Breast epithelium (tissue), 3 donors: ENCODE results near the gene CEP126.

Source experiments
- POLR2AphosphoS5 ChIP-seq, 3 donors: sonication (generic); formaldehyde crosslinking; IDR thresholded peaks; one replicate each; pipeline ENCODE4 v1.6.1; 2017; ENCODE audit warnings: antibody characterized with exemption in 3 of 3
- TF ChIP-seq, protein P1 (sequence below), 3 donors: fragments of 450-650 bp; IDR thresholded peaks; one replicate each; pipeline ENCODE4 v1.5.1; 2016 to 2017; ENCODE audit warnings: antibody characterized with exemption in 3 of 3, mild to moderate bottlenecking in 3 of 3, moderate library complexity in 3 of 3

- TF ChIP-seq, protein P1, sequence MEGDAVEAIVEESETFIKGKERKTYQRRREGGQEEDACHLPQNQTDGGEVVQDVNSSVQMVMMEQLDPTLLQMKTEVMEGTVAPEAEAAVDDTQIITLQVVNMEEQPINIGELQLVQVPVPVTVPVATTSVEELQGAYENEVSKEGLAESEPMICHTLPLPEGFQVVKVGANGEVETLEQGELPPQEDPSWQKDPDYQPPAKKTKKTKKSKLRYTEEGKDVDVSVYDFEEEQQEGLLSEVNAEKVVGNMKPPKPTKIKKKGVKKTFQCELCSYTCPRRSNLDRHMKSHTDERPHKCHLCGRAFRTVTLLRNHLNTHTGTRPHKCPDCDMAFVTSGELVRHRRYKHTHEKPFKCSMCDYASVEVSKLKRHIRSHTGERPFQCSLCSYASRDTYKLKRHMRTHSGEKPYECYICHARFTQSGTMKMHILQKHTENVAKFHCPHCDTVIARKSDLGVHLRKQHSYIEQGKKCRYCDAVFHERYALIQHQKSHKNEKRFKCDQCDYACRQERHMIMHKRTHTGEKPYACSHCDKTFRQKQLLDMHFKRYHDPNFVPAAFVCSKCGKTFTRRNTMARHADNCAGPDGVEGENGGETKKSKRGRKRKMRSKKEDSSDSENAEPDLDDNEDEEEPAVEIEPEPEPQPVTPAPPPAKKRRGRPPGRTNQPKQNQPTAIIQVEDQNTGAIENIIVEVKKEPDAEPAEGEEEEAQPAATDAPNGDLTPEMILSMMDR (IDR thresholded peaks at IDR 0.05) = no peak
- TF ChIP-seq POLR2AphosphoS5 (IDR thresholded peaks at IDR 0.05) = no peak
These were observed 121.9 kb downstream of the CEP126 start for GRCh38 chr11:102036757-102037156.
